ENCODE data around the gene AFG1L.

GRCh38 chr6:108361312-108361932 lies 66.6 kb downstream of the AFG1L start:
- TF ChIP-seq CTCF (IDR thresholded peaks at IDR 0.05), result no peak
- no peak for TF ChIP-seq POLR2A (IDR thresholded peaks at IDR 0.05)
